ENCODE data around the gene MAP3K8. TPM values are rescaled to one million over a fixed set of nuclear protein-coding genes. Genes with fewer than 3 reads are reported as not detected.

The MAP3K8 gene
- total RNA-seq, 6 experiments from 2014 or later = 3.1 to 21.9 (median 6.1) TPM

- H3K27me3 ChIP-seq = no peaks in the 10 kb centered on the region
- TF ChIP-seq CTCF (IDR thresholded peaks at IDR 0.05) (no peak), POLR2A (IDR thresholded peaks at IDR 0.05) (no peak)
- H3K9me3 ChIP-seq = no peaks in the 10 kb centered on the region
- H3K4me1 ChIP-seq = no peaks in the 10 kb centered on the region
- ATAC-seq = no peak
- 73% methylated on average over 4 of the region's 4 CpGs for WGBS (ENCODE audit: insufficient coverage, low coverage, low lambda C conversion rate, missing lambda C conversion rate)
- H3K36me3 ChIP-seq = no peaks in the 10 kb centered on the region
- H3K4me3 ChIP-seq = no peak overlapping the region
- intact Hi-C loops (cut with DNase I) = loop anchor here in 1 of 2 donors (10.0 kb wide), 1 partner anchor 109 kb away; no protein-coding TSS in a partner anchor
- no peak overlapping the region for H3K27ac ChIP-seq
- DNase-seq = no peak
Measured at GRCh38 chr10:30425336-30426075, 8.5 kb upstream of the MAP3K8 start.

DNA sequence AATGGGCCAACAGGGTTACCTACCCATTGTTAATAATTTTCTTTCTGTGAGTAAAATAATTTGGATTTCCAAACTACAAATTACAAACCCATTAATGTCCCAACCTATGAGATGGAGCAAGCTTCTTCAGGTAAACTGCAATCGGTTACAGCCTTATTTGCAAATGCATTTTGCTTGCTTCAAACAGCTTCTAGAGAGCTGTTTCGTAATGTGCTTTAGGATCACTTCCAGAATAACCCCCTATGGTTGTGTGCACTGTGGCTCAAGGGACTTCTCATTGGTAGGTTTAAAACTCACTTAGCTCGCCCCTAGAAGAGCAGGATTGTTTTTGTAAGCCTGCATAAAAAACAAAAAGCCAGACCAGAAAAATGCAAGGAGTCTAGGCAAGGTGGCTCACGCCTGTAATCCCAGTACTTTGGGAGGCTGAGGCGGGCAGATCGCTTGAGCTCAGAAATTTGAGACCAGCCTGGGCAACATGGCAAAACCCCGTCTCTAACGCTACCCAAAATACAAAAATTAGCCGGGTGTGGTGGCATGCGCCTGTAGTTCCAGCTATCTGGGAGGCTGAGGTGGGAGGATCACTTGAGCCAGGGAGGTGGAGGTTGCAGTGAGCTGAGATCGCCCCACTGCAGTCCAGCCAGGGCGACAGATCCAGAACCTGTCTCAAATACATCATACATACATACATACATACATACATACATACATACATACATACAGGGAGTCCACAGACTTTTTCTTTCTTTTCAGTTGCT lies 3.3 kb upstream of the MAP3K8 start:
- intact Hi-C loops (cut with DNase I) = no loop called here
- Histone ChIP-seq H3K36me3 (no peaks in the 10 kb centered on the region), H3K4me1 (no peaks in the 10 kb centered on the region), H3K9me3 (no peaks in the 10 kb centered on the region), H3K27me3 (no peaks in the 10 kb centered on the region), H3K4me3 (no peak overlapping the region), H3K27ac (no peak overlapping the region)
- WGBS (ENCODE audit: insufficient coverage, low coverage, low lambda C conversion rate, missing lambda C conversion rate) = 58% methylated on average over 3 of the region's 12 CpGs
- DNase-seq (no peak), ATAC-seq (no peak)
- TF ChIP-seq CTCF (IDR thresholded peaks at IDR 0.05) (no peak), POLR2A (IDR thresholded peaks at IDR 0.05) (no peak)

DNA sequence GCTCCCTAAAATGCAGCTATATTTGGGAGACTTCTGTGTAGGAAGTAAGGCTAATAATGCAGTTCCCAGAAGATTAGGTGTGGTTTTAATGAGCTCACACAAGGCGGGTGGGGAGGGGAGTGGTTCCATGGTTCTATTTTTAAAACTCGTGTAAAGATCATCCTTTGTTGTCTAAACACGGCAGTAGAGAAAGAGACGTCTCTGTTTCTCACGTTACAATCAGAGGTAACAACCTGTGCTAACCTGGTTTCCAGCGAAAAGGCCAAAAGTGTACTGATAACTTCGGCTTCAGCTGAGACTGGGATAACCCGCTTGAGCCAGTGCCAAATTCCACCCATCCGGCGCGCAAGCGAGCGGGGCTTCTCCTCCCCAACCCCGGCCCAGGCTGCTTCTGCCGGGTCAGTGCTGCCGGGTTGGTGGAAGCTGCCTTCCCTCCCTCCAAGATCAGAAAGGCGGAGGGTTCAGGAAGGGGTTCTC lies 2.5 kb upstream of the MAP3K8 start:
- Histone ChIP-seq H3K27ac (no peak overlapping the region), H3K36me3 (no peaks in the 10 kb centered on the region), H3K9me3 (no peaks in the 10 kb centered on the region), H3K27me3 (no peaks in the 10 kb centered on the region), H3K4me1 (no peaks in the 10 kb centered on the region), H3K4me3 (no peak overlapping the region)
- ATAC-seq = no peak
- peak in 1 of 3 donors; percentile 42 for DNase-seq
- intact Hi-C loops (cut with DNase I) = no loop called here
- WGBS (ENCODE audit: insufficient coverage, low coverage, low lambda C conversion rate, missing lambda C conversion rate) = 49% methylated on average over 12 of the region's 17 CpGs
- TF ChIP-seq POLR2A (IDR thresholded peaks at IDR 0.05) (no peak), CTCF (IDR thresholded peaks at IDR 0.05) (no peak)

DNA sequence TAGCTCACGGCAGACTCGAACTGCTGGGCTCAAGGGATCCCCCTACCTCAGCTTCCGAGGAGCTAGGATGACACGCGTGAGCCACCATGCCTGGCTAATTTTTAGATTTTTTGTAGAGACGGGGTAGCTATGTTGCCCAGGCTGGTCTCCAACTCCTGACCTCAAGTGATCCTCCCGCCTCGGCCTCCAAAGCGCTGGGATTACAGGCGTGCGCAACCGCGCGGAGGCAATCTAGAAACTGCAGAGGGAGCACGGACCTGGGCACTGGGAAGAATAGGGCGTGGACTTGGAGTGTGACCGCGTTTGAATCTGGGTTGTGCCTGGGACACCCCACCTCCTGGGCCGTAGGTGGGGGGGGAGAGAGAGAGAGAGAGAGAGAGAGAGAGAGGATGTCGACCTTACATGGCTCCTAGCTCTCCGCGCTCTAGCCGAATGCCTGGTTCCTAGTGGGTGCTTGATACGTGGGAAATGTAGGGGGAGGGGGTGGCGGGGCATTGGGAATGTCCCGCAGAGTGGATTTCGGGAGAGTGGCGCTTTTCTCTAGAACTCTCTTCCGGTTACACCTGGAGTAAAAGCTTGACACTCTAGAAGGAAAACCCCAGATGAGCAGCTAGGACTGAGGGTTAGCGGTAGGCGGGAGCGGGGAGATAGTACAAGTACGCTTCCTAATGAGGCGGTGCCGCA lies 1.2 kb upstream of the MAP3K8 start:
- H3K4me3 ChIP-seq = peak overlapping the region; percentile 81 to 89 (median 85)

More for the DNA sequence above, 1.2 kb upstream of the MAP3K8 start:
- peaks cover 0 to 6% (median 0%) of the 10 kb centered on the region in 4 donors for H3K36me3 ChIP-seq
- H3K4me1 ChIP-seq = peaks cover 0 to 11% (median 0%) of the 10 kb centered on the region in 4 donors
- H3K27ac ChIP-seq = peak overlapping the region; percentile 81 to 99 (median 99)
- TF ChIP-seq CTCF (IDR thresholded peaks at IDR 0.05) (no peak), POLR2A (IDR thresholded peaks at IDR 0.05) (no peak)
- H3K9me3 ChIP-seq = no peaks in the 10 kb centered on the region
- no peaks in the 10 kb centered on the region for H3K27me3 ChIP-seq
- 35% methylated on average over 28 of the region's 35 CpGs for WGBS (ENCODE audit: insufficient coverage, low coverage, low lambda C conversion rate, missing lambda C conversion rate)
- intact Hi-C loops (cut with DNase I) = no loop called here
- ATAC-seq (peak in 2 of 4 donors; percentile 3 to 9), DNase-seq (peak in 2 of 3 donors; percentile 43 to 58)
